H9 (cell line): ENCODE results near the gene ACTRT3. TPM values are rescaled to one million over a fixed set of nuclear protein-coding genes. Genes with fewer than 3 reads are reported as not detected.

Experiments used
- DNase-seq: peaks from one replicate; pipeline ENCODE4 v3.0.0-alpha.2; 2017
- H2AFZ ChIP-seq: one replicate; pipeline ENCODE4 v1.6.1; 2013; ENCODE audit warnings: mild to moderate bottlenecking, low read length, control low read depth, moderate library complexity
- H2AK5ac ChIP-seq: 2 replicates; pipeline ENCODE4 v1.6.1; 2013; ENCODE audit warnings: low read length, control low read depth, mixed read lengths; ENCODE audit not compliant: insufficient read length
- H2BK120ac ChIP-seq: one replicate; pipeline ENCODE4 v1.6.1; 2013; ENCODE audit warnings: low read depth, mild to moderate bottlenecking, low read length, control low read depth, inconsistent platforms; ENCODE audit not compliant: poor library complexity, severe bottlenecking
- H2BK12ac ChIP-seq: 2 replicates; pipeline ENCODE4 v1.6.1; 2013; ENCODE audit warnings: low read length, control low read depth, mixed read lengths, low read depth; ENCODE audit not compliant: insufficient read length
- H2BK15ac ChIP-seq: 2 replicates; pipeline ENCODE4 v1.6.1; 2013; ENCODE audit warnings: low read depth, low read length, control low read depth
- H2BK20ac ChIP-seq: one replicate; pipeline ENCODE4 v1.6.1; 2013; ENCODE audit warnings: low read depth, mild to moderate bottlenecking, low read length, control low read depth, inconsistent platforms; ENCODE audit not compliant: poor library complexity, severe bottlenecking
- H2BK5ac ChIP-seq: 2 replicates; pipeline ENCODE4 v1.6.1; 2013; ENCODE audit warnings: low read length, control low read depth, mixed read lengths; ENCODE audit not compliant: insufficient read length
- H3K14ac ChIP-seq: 2 replicates; pipeline ENCODE4 v1.6.1; 2013; ENCODE audit warnings: low read length, control low read depth; ENCODE audit not compliant: insufficient read depth
- H3K18ac ChIP-seq: 2 replicates; pipeline ENCODE4 v1.6.1; 2013; ENCODE audit warnings: low read depth, mild to moderate bottlenecking, mixed read lengths, low read length, control low read depth; ENCODE audit not compliant: insufficient read length
- H3K23ac ChIP-seq: 2 replicates; pipeline ENCODE4 v1.6.1; 2013; ENCODE audit warnings: low read length, control low read depth, mixed read lengths, low read depth; ENCODE audit not compliant: insufficient read length
- H3K23me2 ChIP-seq: 2 replicates; pipeline ENCODE4 v1.6.1; 2013; ENCODE audit warnings: low read depth, mild to moderate bottlenecking, mixed read lengths, low read length, control low read depth; ENCODE audit not compliant: insufficient read length, poor library complexity, severe bottlenecking
- H3K27ac ChIP-seq: 2 replicates; pipeline ENCODE4 v1.5.1; 2013; ENCODE audit warnings: low read length, control low read depth, mixed read lengths, low read depth; ENCODE audit not compliant: insufficient read length
- H3K27me3 ChIP-seq: 2 replicates; pipeline ENCODE4 v1.6.1; 2013; ENCODE audit warnings: low read length, control low read depth, inconsistent platforms; ENCODE audit not compliant: insufficient read depth
- H3K4ac ChIP-seq: 2 replicates; pipeline ENCODE4 v1.6.1; 2013; ENCODE audit warnings: low read depth, mild to moderate bottlenecking, control low read depth, inconsistent platforms, low read length, moderate library complexity
- H3K4me1 ChIP-seq: 2 replicates; pipeline ENCODE4 v1.6.1; 2013; ENCODE audit warnings: low read length, control low read depth, inconsistent platforms; ENCODE audit not compliant: insufficient read depth
- H3K4me2 ChIP-seq: 2 replicates; pipeline ENCODE4 v1.6.1; 2013; ENCODE audit warnings: low read length, control low read depth, mixed read lengths; ENCODE audit not compliant: insufficient read length, insufficient read depth
- H3K56ac ChIP-seq: 2 replicates; pipeline ENCODE4 v1.6.1; 2013; ENCODE audit warnings: low read depth, mild to moderate bottlenecking, mixed read lengths, low read length, control low read depth; ENCODE audit not compliant: insufficient read length
- H3K79me1 ChIP-seq: 2 replicates; pipeline ENCODE4 v1.6.1; 2013; ENCODE audit warnings: low read depth, mild to moderate bottlenecking, moderate library complexity, low read length, control low read depth, inconsistent platforms; ENCODE audit not compliant: insufficient read depth, poor library complexity, severe bottlenecking
- H3K79me2 ChIP-seq: 2 replicates; pipeline ENCODE4 v1.6.1; 2013; ENCODE audit warnings: low read length, control low read depth, inconsistent platforms; ENCODE audit not compliant: insufficient read depth
- H3K9ac ChIP-seq: 2 replicates; pipeline ENCODE4 v1.6.1; 2013; ENCODE audit warnings: low read length, control low read depth, mixed read lengths; ENCODE audit not compliant: insufficient read length; ENCODE audit errors: extremely low read depth
- H3K9me3 ChIP-seq: one replicate; pipeline ENCODE4 v1.6.1; 2013; ENCODE audit warnings: low read depth, low read length, inconsistent platforms; ENCODE audit not compliant: control insufficient read depth
- H3T11ph ChIP-seq: one replicate; pipeline ENCODE4 v1.6.1; 2013; ENCODE audit warnings: mild to moderate bottlenecking, low read length, control low read depth, inconsistent platforms
- H4K20me1 ChIP-seq: one replicate; pipeline ENCODE4 v1.6.1; 2013; ENCODE audit not compliant: control insufficient read depth, insufficient read length, insufficient read depth
- H4K5ac ChIP-seq: 2 replicates; pipeline ENCODE4 v1.6.1; 2013; ENCODE audit warnings: low read depth, mild to moderate bottlenecking, mixed read lengths, low read length, control low read depth; ENCODE audit not compliant: insufficient read length
- H4K8ac ChIP-seq: replicated peaks from 2 replicates; pipeline ENCODE4 v1.6.1; 2013; ENCODE audit warnings: low read length, control low read depth, mixed read lengths, low read depth; ENCODE audit not compliant: insufficient read length
- H4K91ac ChIP-seq: 2 replicates; pipeline ENCODE4 v1.6.1; 2013; ENCODE audit warnings: low read depth, mild to moderate bottlenecking, moderate library complexity, mixed read lengths, low read length, control low read depth; ENCODE audit not compliant: insufficient read length
- H3K27ac Mint-ChIP-seq, 3 experiments: 2 replicates in 2 of 3; 3 replicates in 1 of 3; pipeline ENCODE4 v1.8.0; 2020 to 2021; ENCODE audit warnings: mixed read lengths in 3 of 3, mild to moderate bottlenecking in 1 of 3, moderate library complexity in 1 of 3
- H3K27me3 Mint-ChIP-seq: 2 replicates; pipeline ENCODE4 v1.8.0; 2021; ENCODE audit warnings: low read depth, mild to moderate bottlenecking, moderate library complexity, mixed read lengths
- H3K36me3 Mint-ChIP-seq, 3 experiments: 2 replicates in 2 of 3; 3 replicates in 1 of 3; pipeline ENCODE4 v1.8.0; 2020 to 2021; ENCODE audit warnings: low read depth in 3 of 3, mixed read lengths in 3 of 3; ENCODE audit not compliant: insufficient read depth in 1 of 3
- H3K4me1 Mint-ChIP-seq, 2 experiments: 2 replicates each; pipeline ENCODE4 v1.8.0; 2020; ENCODE audit warnings: mixed read lengths in 2 of 2
- H3K4me3 Mint-ChIP-seq, 2 experiments: 2 replicates in 1 of 2; 3 replicates in 1 of 2; pipeline ENCODE4 v1.8.0; 2020 to 2021; ENCODE audit warnings: mild to moderate bottlenecking in 2 of 2, mixed read lengths in 2 of 2, moderate library complexity in 1 of 2
- H3K9me3 Mint-ChIP-seq, 2 experiments: 2 replicates in 1 of 2; 3 replicates in 1 of 2; pipeline ENCODE4 v1.8.0; 2020; ENCODE audit warnings: mild to moderate bottlenecking in 2 of 2, mixed read lengths in 2 of 2, moderate library complexity in 1 of 2
- WGBS: extraction: QIAGEN DNeasy Blood & Tissue Kit; methylation state at CpG from one replicate; pipeline ENCODE4 v1.1.7; 2013; ENCODE audit warnings: missing lambda C conversion rate, low lambda C conversion rate, mixed read lengths; ENCODE audit not compliant: insufficient read length; ENCODE audit errors: extremely low coverage; 5-methylcytosine and 5-hydroxymethylcytosine counted together
- total RNA-seq: library from RNA; stranded (reverse); gene quantifications from 2 replicates; pipeline ENCODE4 v1.2.1, GENCODE V29; 2021
- TF ChIP-seq, protein P1 (sequence below): fragments of 200-600 bp; sonication (generic); conservative IDR thresholded peaks from 3 replicates; pipeline ENCODE4 v1.8.0; 2021; ENCODE audit warnings: antibody characterized with exemption, mild to moderate bottlenecking

ACTRT3 gene
- total RNA-seq, 1 experiment from 2014 or later, result 5.9 TPM

DNA sequence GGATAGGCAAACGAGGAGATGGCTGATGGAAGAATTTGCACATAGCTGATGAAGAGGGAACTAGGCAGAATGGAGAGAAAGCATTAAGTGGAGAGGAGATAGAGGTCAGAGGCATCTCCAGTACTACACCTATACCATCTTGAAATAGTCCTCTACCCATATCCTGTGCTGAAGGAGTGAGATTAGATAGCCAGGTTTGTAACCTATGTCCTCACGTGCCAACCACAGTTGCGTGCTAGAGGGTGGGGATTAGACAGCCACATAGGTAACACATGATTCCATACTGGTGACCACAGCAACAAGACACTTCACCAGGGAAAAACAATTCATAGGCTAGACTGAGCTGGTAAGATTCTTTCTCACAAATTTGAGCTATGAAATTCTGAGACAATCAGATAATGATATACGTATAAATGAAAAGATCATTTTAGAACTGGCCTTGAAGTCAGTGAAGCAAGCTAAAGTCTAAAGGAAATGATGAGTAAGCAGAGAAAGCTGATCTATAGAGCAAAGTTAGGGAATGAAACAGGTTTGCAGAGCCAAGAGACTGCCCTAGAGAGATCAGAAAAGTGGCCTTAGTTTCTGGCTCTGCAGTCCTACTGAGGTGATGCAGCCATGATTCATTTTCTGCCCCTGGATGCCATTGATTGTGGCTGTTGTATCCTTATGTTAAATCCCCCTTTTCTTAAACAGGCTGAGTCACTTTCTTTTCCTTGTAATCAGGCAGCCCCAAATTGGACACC is 21.5 kb upstream of the ACTRT3 start:
- Histone ChIP-seq H3K18ac (no peak overlapping the region), H3K27ac (no peak overlapping the region), H2BK20ac (no peak overlapping the region), H2BK120ac (no peak overlapping the region), H2BK12ac (no peak overlapping the region), H4K20me1 (no peaks in the 10 kb centered on the region), H3K9ac (no peak overlapping the region), H4K91ac (no peak overlapping the region), H2BK15ac (no peak overlapping the region), H3K4ac (no peak overlapping the region), H3K79me1 (no peaks in the 10 kb centered on the region), H4K8ac (no peak overlapping the region), H3K56ac (no peak overlapping the region), H3T11ph (no peak overlapping the region), H3K23ac (no peak overlapping the region), H2BK5ac (no peak overlapping the region), H3K4me2 (no peak overlapping the region), H3K23me2 (no peaks in the 10 kb centered on the region), H3K9me3 (no peaks in the 10 kb centered on the region), H4K5ac (no peak overlapping the region), H3K27me3 (no peaks in the 10 kb centered on the region), H2AK5ac (no peak overlapping the region), H3K79me2 (no peaks in the 10 kb centered on the region), H2AFZ (no peak overlapping the region), H3K14ac (no peak overlapping the region), H3K4me1 (no peaks in the 10 kb centered on the region)
- TF ChIP-seq, protein P1, sequence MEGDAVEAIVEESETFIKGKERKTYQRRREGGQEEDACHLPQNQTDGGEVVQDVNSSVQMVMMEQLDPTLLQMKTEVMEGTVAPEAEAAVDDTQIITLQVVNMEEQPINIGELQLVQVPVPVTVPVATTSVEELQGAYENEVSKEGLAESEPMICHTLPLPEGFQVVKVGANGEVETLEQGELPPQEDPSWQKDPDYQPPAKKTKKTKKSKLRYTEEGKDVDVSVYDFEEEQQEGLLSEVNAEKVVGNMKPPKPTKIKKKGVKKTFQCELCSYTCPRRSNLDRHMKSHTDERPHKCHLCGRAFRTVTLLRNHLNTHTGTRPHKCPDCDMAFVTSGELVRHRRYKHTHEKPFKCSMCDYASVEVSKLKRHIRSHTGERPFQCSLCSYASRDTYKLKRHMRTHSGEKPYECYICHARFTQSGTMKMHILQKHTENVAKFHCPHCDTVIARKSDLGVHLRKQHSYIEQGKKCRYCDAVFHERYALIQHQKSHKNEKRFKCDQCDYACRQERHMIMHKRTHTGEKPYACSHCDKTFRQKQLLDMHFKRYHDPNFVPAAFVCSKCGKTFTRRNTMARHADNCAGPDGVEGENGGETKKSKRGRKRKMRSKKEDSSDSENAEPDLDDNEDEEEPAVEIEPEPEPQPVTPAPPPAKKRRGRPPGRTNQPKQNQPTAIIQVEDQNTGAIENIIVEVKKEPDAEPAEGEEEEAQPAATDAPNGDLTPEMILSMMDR, result no peak
- Mint-ChIP-seq H3K4me1 (peaks cover 0 to 8% of the 10 kb centered on the region in 2 experiments; a peak in 2 of 4 replicates), H3K27ac (peak overlapping the region in 2 of 3 experiments; percentile 9 to 13; a peak in 1 of 7 replicates), H3K4me3 (no peak overlapping the region), H3K9me3 (no peaks in the 10 kb centered on the region), H3K27me3 (no peaks in the 10 kb centered on the region), H3K36me3 (peaks cover 11 to 27% (median 23%) of the 10 kb centered on the region in 3 experiments; a peak in 6 of 7 replicates)
- no peak for DNase-seq
- no CpG with 5 or more reads among the region's 4 CpGs for WGBS
